ENCODE results near the gene SLC38A10.

SLC38A10 gene

GRCh38 chr17:81260171-81260570, 34.9 kb downstream of the SLC38A10 start:
- no peak overlapping the region for H3K9ac ChIP-seq
- H3K9me3 ChIP-seq (ENCODE audit: control insufficient read depth, low read length) = no peaks in the 10 kb centered on the region
- TF ChIP-seq CTCF (IDR thresholded peaks at IDR 0.05) = no peak
- H2AFZ ChIP-seq = no peak overlapping the region
- peaks cover 15% of the 10 kb centered on the region for H3K4me1 ChIP-seq
- H3K27me3 ChIP-seq (ENCODE audit: control insufficient read depth, insufficient read depth, low read length) = no peaks in the 10 kb centered on the region
- no peak overlapping the region for H3K27ac ChIP-seq
- H3K36me3 ChIP-seq (ENCODE audit: control insufficient read depth, insufficient read depth, low read length) = no peaks in the 10 kb centered on the region
- H3K4me2 ChIP-seq (ENCODE audit: low read length) = no peak overlapping the region
- no peak overlapping the region for H3K4me3 ChIP-seq (ENCODE audit: low read depth, low read length)
- no peaks in the 10 kb centered on the region for H3K79me2 ChIP-seq

GRCh38 chr17:81259058-81259605, 36.0 kb downstream of the SLC38A10 start:
- no peaks in the 10 kb centered on the region for H3K36me3 ChIP-seq (ENCODE audit: control insufficient read depth, insufficient read depth, low read length)
- no peak for TF ChIP-seq CTCF (IDR thresholded peaks at IDR 0.05)
- peaks cover 20% of the 10 kb centered on the region for H3K4me1 ChIP-seq
- H3K27me3 ChIP-seq (ENCODE audit: control insufficient read depth, insufficient read depth, low read length) = no peaks in the 10 kb centered on the region
- no peak overlapping the region for H2AFZ ChIP-seq
- no peak overlapping the region for H3K9ac ChIP-seq
- H3K9me3 ChIP-seq (ENCODE audit: control insufficient read depth, low read length) = no peaks in the 10 kb centered on the region
- H3K27ac ChIP-seq = no peak overlapping the region
- H3K4me3 ChIP-seq (ENCODE audit: low read depth, low read length) = no peak overlapping the region
- no peak overlapping the region for H3K4me2 ChIP-seq (ENCODE audit: low read length)
- H3K79me2 ChIP-seq = no peaks in the 10 kb centered on the region

GRCh38 chr17:81258292-81258691, 36.8 kb downstream of the SLC38A10 start:
- Histone ChIP-seq H3K4me3 (ENCODE audit: low read depth, low read length) (no peak overlapping the region), H3K27ac (no peak overlapping the region), H3K4me2 (ENCODE audit: low read length) (no peak overlapping the region), H2AFZ (no peak overlapping the region), H3K79me2 (peaks cover 3% of the 10 kb centered on the region), H3K4me1 (peaks cover 24% of the 10 kb centered on the region), H3K27me3 (ENCODE audit: control insufficient read depth, insufficient read depth, low read length) (no peaks in the 10 kb centered on the region), H3K9me3 (ENCODE audit: control insufficient read depth, low read length) (no peaks in the 10 kb centered on the region), H3K9ac (no peak overlapping the region), H3K36me3 (ENCODE audit: control insufficient read depth, insufficient read depth, low read length) (no peaks in the 10 kb centered on the region)
- TF ChIP-seq CTCF (IDR thresholded peaks at IDR 0.05) = no peak

- H3K4me3 ChIP-seq (ENCODE audit: low read depth, low read length) = no peak overlapping the region
- H3K79me2 ChIP-seq = peaks cover 4% of the 10 kb centered on the region
- no peak overlapping the region for H3K9ac ChIP-seq
- H3K27ac ChIP-seq = no peak overlapping the region
- no peaks in the 10 kb centered on the region for H3K27me3 ChIP-seq (ENCODE audit: control insufficient read depth, insufficient read depth, low read length)
- H3K4me1 ChIP-seq = peaks cover 24% of the 10 kb centered on the region
- TF ChIP-seq CTCF (IDR thresholded peaks at IDR 0.05) = no peak
- no peaks in the 10 kb centered on the region for H3K36me3 ChIP-seq (ENCODE audit: control insufficient read depth, insufficient read depth, low read length)
- no peaks in the 10 kb centered on the region for H3K9me3 ChIP-seq (ENCODE audit: control insufficient read depth, low read length)
- no peak overlapping the region for H2AFZ ChIP-seq
- H3K4me2 ChIP-seq (ENCODE audit: low read length) = no peak overlapping the region
These were observed 37.6 kb downstream of the SLC38A10 start for GRCh38 chr17:81257533-81257932.

- no peaks in the 10 kb centered on the region for H3K9me3 ChIP-seq (ENCODE audit: control insufficient read depth, low read length)
- no peaks in the 10 kb centered on the region for H3K27me3 ChIP-seq (ENCODE audit: control insufficient read depth, insufficient read depth, low read length)
- peaks cover 7% of the 10 kb centered on the region for H3K79me2 ChIP-seq
- H3K4me3 ChIP-seq (ENCODE audit: low read depth, low read length) = peak overlapping the region; percentile 11
- H2AFZ ChIP-seq = no peak overlapping the region
- H3K27ac ChIP-seq = peak overlapping the region; percentile 89
- H3K9ac ChIP-seq = no peak overlapping the region
- no peak for TF ChIP-seq CTCF (IDR thresholded peaks at IDR 0.05)
- peak overlapping the region; percentile 52 for H3K4me2 ChIP-seq (ENCODE audit: low read length)
- H3K36me3 ChIP-seq (ENCODE audit: control insufficient read depth, insufficient read depth, low read length) = no peaks in the 10 kb centered on the region
- peaks cover 24% of the 10 kb centered on the region for H3K4me1 ChIP-seq
These were observed 38.5 kb downstream of the SLC38A10 start for GRCh38 chr17:81256616-81257015.

Data from parathyroid adenoma (tissue), 2 donors.